HG03521 (cell line): ENCODE data around the gene TRPM3.
A peak's percentile ranks its signal among the peaks of the same experiment; 100 is the strongest.

Experiments used
- ATAC-seq: cut with Tn5 transposase; IDR thresholded peaks from one replicate; pipeline ENCODE4 v1.9.1; 2021; ENCODE audit warnings: mild to moderate bottlenecking, moderate library complexity; ENCODE audit not compliant: unreplicated experiment

Gene TRPM3

GRCh38 chr9:70564468-70565335 is 556.7 kb downstream of the TRPM3 start:
- no peak for ATAC-seq

- ATAC-seq = peak; percentile 97
These were observed 557.8 kb downstream of the TRPM3 start for GRCh38 chr9:70563431-70564204.

GRCh38 chr9:70563010-70563409 is 558.4 kb downstream of the TRPM3 start:
- ATAC-seq = no peak

GRCh38 chr9:70561786-70562395 is 559.5 kb downstream of the TRPM3 start:
- no peak for ATAC-seq

- no peak for ATAC-seq
These were observed 560.3 kb downstream of the TRPM3 start for GRCh38 chr9:70561111-70561510.

- ATAC-seq = no peak
These were observed 562.3 kb downstream of the TRPM3 start for GRCh38 chr9:70559102-70559501.

- ATAC-seq = peak; percentile 98
These were observed 563.6 kb downstream of the TRPM3 start for GRCh38 chr9:70557661-70558369.

- no peak for ATAC-seq
These were observed 564.6 kb downstream of the TRPM3 start for GRCh38 chr9:70556771-70557170.

GRCh38 chr9:70554881-70555280 is 566.5 kb downstream of the TRPM3 start:
- no peak for ATAC-seq

GRCh38 chr9:70553707-70554673 is 567.4 kb downstream of the TRPM3 start:
- no peak for ATAC-seq

- ATAC-seq = no peak
These were observed 568.9 kb downstream of the TRPM3 start for GRCh38 chr9:70552561-70552960.

- no peak for ATAC-seq
These were observed 569.6 kb downstream of the TRPM3 start for GRCh38 chr9:70551801-70552200.

GRCh38 chr9:70551396-70551795 is 570.0 kb downstream of the TRPM3 start:
- no peak for ATAC-seq

- ATAC-seq = no peak
These were observed 571.5 kb downstream of the TRPM3 start for GRCh38 chr9:70549926-70550325.

GRCh38 chr9:70542311-70542931 is 579.0 kb downstream of the TRPM3 start:
- no peak for ATAC-seq

GRCh38 chr9:70540016-70540415 is 581.4 kb downstream of the TRPM3 start:
- no peak for ATAC-seq

GRCh38 chr9:70539526-70539925 is 581.9 kb downstream of the TRPM3 start:
- no peak for ATAC-seq

- no peak for ATAC-seq
These were observed 582.4 kb downstream of the TRPM3 start for GRCh38 chr9:70539001-70539400.

GRCh38 chr9:70537084-70537483 is 584.3 kb downstream of the TRPM3 start:
- no peak for ATAC-seq
